ENCODE results near the gene ITGA1. TPM values are rescaled to one million over a fixed set of nuclear protein-coding genes. Genes with fewer than 3 reads are reported as not detected.
A peak's percentile ranks its signal among the peaks of the same experiment; 100 is the strongest.

The ITGA1 gene
- total and polyA plus RNA-seq, 11 donors: 5.5 to 52.0 (median 23.3) TPM

GRCh38 chr5:52837068-52837467 lies 49.4 kb downstream of the ITGA1 start:
- ATAC-seq (peak; percentile 42 to 66 (median 50)), DNase-seq (no peak)
- H3K4me1 ChIP-seq: peaks cover 0 to 55% (median 8%) of the 10 kb centered on the region in 12 donors
- peak overlapping the region; percentile 4 to 93 (median 56) for H3K27ac ChIP-seq
- intact Hi-C loops (cut with DNase I): loop anchor here in 1 of 10 donors (5.0 kb wide), 1 partner anchor 35 kb away; no protein-coding TSS in a partner anchor
- WGBS, 4 donors: 36 to 49% (median 40%) methylated on average over 7 of the region's 7 CpGs
- TF ChIP-seq POLR2A (IDR thresholded peaks at IDR 0.05): no peak
- peak in 3 of 12 donors; percentile 21 to 33 (median 31) for TF ChIP-seq CTCF (IDR thresholded peaks at IDR 0.05)
- H3K4me3 ChIP-seq: peak overlapping the region in 4 of 12 donors; percentile 1 to 32 (median 20)
- no peaks in the 10 kb centered on the region for H3K27me3 ChIP-seq
- H3K9me3 ChIP-seq: no peaks in the 10 kb centered on the region
- H3K36me3 ChIP-seq: no peaks in the 10 kb centered on the region

- Histone ChIP-seq H3K4me1 (peaks cover 0 to 56% (median 8%) of the 10 kb centered on the region in 12 donors), H3K27ac (peak overlapping the region; percentile 4 to 93 (median 56)), H3K36me3 (no peaks in the 10 kb centered on the region), H3K9me3 (no peaks in the 10 kb centered on the region), H3K4me3 (peak overlapping the region in 4 of 12 donors; percentile 1 to 32 (median 20)), H3K27me3 (no peaks in the 10 kb centered on the region)
- DNase-seq: no peak
- peak in 1 of 4 donors; percentile 32 for ATAC-seq
- WGBS, 4 donors: 56 to 70% (median 60%) methylated on average over 2 of the region's 2 CpGs
- no peak for TF ChIP-seq POLR2A (IDR thresholded peaks at IDR 0.05)
- TF ChIP-seq CTCF (IDR thresholded peaks at IDR 0.05): no peak
- intact Hi-C loops (cut with DNase I): loop anchor here in 1 of 10 donors (5.0 kb wide), 1 partner anchor 35 kb away; no protein-coding TSS in a partner anchor
These were observed 49.9 kb downstream of the ITGA1 start for GRCh38 chr5:52837591-52838001.

- no peaks in the 10 kb centered on the region for H3K36me3 ChIP-seq
- no peak for ATAC-seq
- no peaks in the 10 kb centered on the region for H3K27me3 ChIP-seq
- 83 to 89% (median 87%) methylated on average over 7 of the region's 7 CpGs for WGBS, 4 donors
- no peak for DNase-seq
- no peak overlapping the region for H3K4me3 ChIP-seq
- peak overlapping the region in 8 of 12 donors; percentile 43 to 93 (median 70) for H3K27ac ChIP-seq
- peaks cover 0 to 59% (median 9%) of the 10 kb centered on the region in 12 donors for H3K4me1 ChIP-seq
- intact Hi-C loops (cut with DNase I): loop anchor here in 1 of 10 donors (5.0 kb wide), 1 partner anchor 36 kb away; no protein-coding TSS in a partner anchor
- TF ChIP-seq CTCF (IDR thresholded peaks at IDR 0.05): no peak
- TF ChIP-seq POLR2A (IDR thresholded peaks at IDR 0.05): no peak
- no peaks in the 10 kb centered on the region for H3K9me3 ChIP-seq
These were observed 50.8 kb downstream of the ITGA1 start for GRCh38 chr5:52838326-52839015.

- Histone ChIP-seq H3K27ac (peak overlapping the region in 5 of 12 donors; percentile 11 to 93 (median 71)), H3K4me1 (peaks cover 0 to 64% (median 14%) of the 10 kb centered on the region in 12 donors), H3K9me3 (no peaks in the 10 kb centered on the region)
These were observed 51.6 kb downstream of the ITGA1 start for GRCh38 chr5:52839285-52839684.

More at GRCh38 chr5:52839285-52839684, 51.6 kb downstream of the ITGA1 start:
- TF ChIP-seq CTCF (IDR thresholded peaks at IDR 0.05) (no peak), POLR2A (IDR thresholded peaks at IDR 0.05) (no peak)
- 76 to 98% (median 87%) methylated on average over 1 of the region's 1 CpG for WGBS, 4 donors
- DNase-seq (no peak), ATAC-seq (no peak)
- Histone ChIP-seq H3K27me3 (no peaks in the 10 kb centered on the region), H3K4me3 (no peak overlapping the region), H3K36me3 (no peaks in the 10 kb centered on the region)
- intact Hi-C loops (cut with DNase I): loop anchor here in 1 of 10 donors (5.0 kb wide), 1 partner anchor 37 kb away; no protein-coding TSS in a partner anchor
